H1 (cell line): ENCODE results near the gene ZNF20.

ENCODE experiments used
- ATF3 ChIP-seq: IDR thresholded peaks from 2 replicates; pipeline ENCODE4 v1.6.1; 2011; ENCODE audit warnings: low read depth, mild to moderate bottlenecking, low read length; ENCODE audit not compliant: insufficient read depth
- CHD2 ChIP-seq: IDR thresholded peaks from 2 replicates; pipeline ENCODE4 v1.6.1; 2012; ENCODE audit warnings: low read length, improper control_type of control experiment
- CTCF ChIP-seq, 3 experiments: IDR thresholded peaks; 1 replicate in 2 of 3; 2 replicates in 1 of 3; pipeline versions ENCODE4 v1.5.1 to v1.6.1; 2011; ENCODE audit warnings: low read length in 3 of 3, mild to moderate bottlenecking in 3 of 3, inconsistent platforms in 2 of 3, low read depth in 1 of 3, moderate library complexity in 1 of 3; ENCODE audit not compliant: insufficient read depth in 1 of 3; ENCODE audit errors: control extremely low read depth in 1 of 3
- EZH2 ChIP-seq: fragments of 200-600 bp; sonication (generic); IDR thresholded peaks from 2 replicates; pipeline ENCODE4 v1.7.1; 2012; ENCODE audit warnings: low read depth, mild to moderate bottlenecking, moderate library complexity, low read length, inconsistent platforms; ENCODE audit not compliant: severe bottlenecking
- GTF2F1 ChIP-seq: IDR thresholded peaks from 2 replicates; pipeline ENCODE4 v1.6.1; 2012; ENCODE audit warnings: low read depth, low read length, improper control_type of control experiment, borderline replicate concordance
- POLR2A ChIP-seq, 2 experiments: IDR thresholded peaks; 1 replicate in 1 of 2; 2 replicates in 1 of 2; pipeline ENCODE4 v1.6.1; 2011; ENCODE audit warnings: low read depth in 2 of 2, low read length in 2 of 2, mild to moderate bottlenecking in 2 of 2; ENCODE audit errors: control extremely low read depth in 1 of 2
- POLR2AphosphoS5 ChIP-seq: IDR thresholded peaks from 2 replicates; pipeline ENCODE4 v1.6.1; 2011; ENCODE audit warnings: low read depth, low read length

- TF ChIP-seq GTF2F1 (no peak), POLR2A (IDR thresholded peaks at IDR 0.05; ENCODE audit: control extremely low read depth in 1 of 2, low read depth in 2 of 2, low read length in 2 of 2) (no peak), ATF3 (no peak), CHD2 (no peak), CTCF (IDR thresholded peaks at IDR 0.05; ENCODE audit: control extremely low read depth in 1 of 3, insufficient read depth in 1 of 3, low read depth in 1 of 3, low read length in 3 of 3) (no peak), POLR2AphosphoS5 (no peak), EZH2 (no peak)
Observed at GRCh38 chr19:12166626-12167025, 26.5 kb upstream of the ZNF20 start.
